ENCODE data around the gene DIAPH2.

Gene DIAPH2

GRCh38 chrX:97524340-97524739, 839.7 kb downstream of the DIAPH2 start:
- H3K9me3 ChIP-seq (ENCODE audit: control insufficient read depth, insufficient read depth, low read depth, low read length) = no peaks in the 10 kb centered on the region; the same call in none of the 2 replicates
- TF ChIP-seq ZNF311 (tag by site-specific recombination; IDR thresholded peaks at IDR 0.05; ENCODE audit: borderline replicate concordance) (no peak), KLF16 (tag by site-specific recombination; IDR thresholded peaks at IDR 0.05) (no peak), ZNF248 (tag by site-specific recombination; IDR thresholded peaks at IDR 0.05) (no peak), ZNF670 (tag by site-specific recombination; IDR thresholded peaks at IDR 0.05; ENCODE audit: low read depth) (no peak), IKZF3 (tag by site-specific recombination; IDR thresholded peaks at IDR 0.05) (no peak), SCRT2 (tag by site-specific recombination; IDR thresholded peaks at IDR 0.05) (no peak), ZNF776 (tag by site-specific recombination; IDR thresholded peaks at IDR 0.05; ENCODE audit: borderline replicate concordance) (no peak), ZBTB11 (tag by site-specific recombination; conservative IDR thresholded peaks at IDR 0.05; ENCODE audit: low read depth) (no peak), SP7 (tag by site-specific recombination; IDR thresholded peaks at IDR 0.05) (no peak), ZBTB7A (tag by site-specific recombination; IDR thresholded peaks at IDR 0.05; ENCODE audit: low read depth) (no peak), SP2 (tag by site-specific recombination; IDR thresholded peaks at IDR 0.05) (no peak), ZNF239 (tag by site-specific recombination; IDR thresholded peaks at IDR 0.05) (no peak), ZNF555 (tag by site-specific recombination; conservative IDR thresholded peaks at IDR 0.05) (no peak), SCRT1 (tag by site-specific recombination; IDR thresholded peaks at IDR 0.05; ENCODE audit: borderline replicate concordance) (no peak), MYNN (tag by site-specific recombination; IDR thresholded peaks at IDR 0.05; ENCODE audit: borderline replicate concordance) (no peak), ZNF843 (tag by site-specific recombination; IDR thresholded peaks at IDR 0.05) (no peak), ZFP69B (tag by site-specific recombination; IDR thresholded peaks at IDR 0.05) (no peak), ZNF768 (tag by site-specific recombination; IDR thresholded peaks at IDR 0.05) (no peak)
- H3K36me3 ChIP-seq (ENCODE audit: control insufficient read depth in 2 of 2, insufficient read depth in 1 of 2, low read length in 2 of 2) = no peaks in the 10 kb centered on the region
- no peaks in the 10 kb centered on the region for H3K4me1 ChIP-seq (ENCODE audit: control insufficient read depth, insufficient read depth, low read length)
- ChIA-PET CTCF (no interaction called here), POLR2A (no interaction called here)
- H3K27ac ChIP-seq (ENCODE audit: extremely low read depth, low read depth, low read length) = no peak overlapping the region
- H3K4me3 ChIP-seq (ENCODE audit: low read depth, low read length) = no peak overlapping the region

DNA sequence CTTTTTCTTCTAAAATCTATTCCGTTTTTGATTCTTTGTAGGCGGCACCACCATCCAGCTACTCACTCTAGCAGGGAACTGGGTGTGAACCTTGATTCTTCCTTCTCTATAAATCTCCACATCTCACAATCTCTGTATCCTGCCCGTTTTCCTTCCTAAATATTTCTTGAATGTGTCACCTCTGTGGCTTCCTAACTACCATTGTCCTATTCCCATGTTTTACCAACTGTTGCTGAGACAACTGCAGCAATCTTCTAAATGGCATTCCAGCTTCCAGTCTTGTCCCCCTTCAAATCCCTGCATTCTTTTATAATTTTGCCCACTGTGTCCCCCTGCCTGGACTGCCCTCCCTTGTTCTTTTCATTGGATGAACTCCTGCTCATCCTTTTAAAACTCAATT, 840.4 kb downstream of the DIAPH2 start:
- CTCF ChIA-PET = no interaction called here
- Histone ChIP-seq H3K4me3 (ENCODE audit: low read depth, low read length) (no peak overlapping the region), H3K27ac (ENCODE audit: extremely low read depth, low read depth, low read length) (no peak overlapping the region), H3K4me1 (ENCODE audit: control insufficient read depth, insufficient read depth, low read length) (no peaks in the 10 kb centered on the region), H3K9me3 (ENCODE audit: control insufficient read depth, insufficient read depth, low read depth, low read length) (no peaks in the 10 kb centered on the region; the same call in none of the 2 replicates), H3K36me3 (ENCODE audit: control insufficient read depth in 2 of 2, insufficient read depth in 1 of 2, low read length in 2 of 2) (no peaks in the 10 kb centered on the region)
- POLR2A ChIA-PET = no interaction called here
- no peak for TF ChIP-seq ZBTB6 (tag by site-specific recombination; IDR thresholded peaks at IDR 0.05)
- no peak for TF ChIP-seq TCF7L2 (IDR thresholded peaks at IDR 0.05; ENCODE audit: borderline replicate concordance, low read depth, low read length)
- no peak for TF ChIP-seq SP3 (tag by site-specific recombination; IDR thresholded peaks at IDR 0.05)
- no peak for TF ChIP-seq TRIM28 (IDR thresholded peaks at IDR 0.05; ENCODE audit: borderline replicate concordance, low read length)
- TF ChIP-seq ZSCAN30 (tag by site-specific recombination; IDR thresholded peaks at IDR 0.05) = no peak
- no peak for TF ChIP-seq ZFHX2 (tag by site-specific recombination; conservative IDR thresholded peaks at IDR 0.05)
- TF ChIP-seq ZBTB48 (tag by site-specific recombination; IDR thresholded peaks at IDR 0.05) = no peak
- TF ChIP-seq ZNF514 (tag by site-specific recombination; IDR thresholded peaks at IDR 0.05) = no peak
- no peak for TF ChIP-seq ZNF248 (tag by site-specific recombination; IDR thresholded peaks at IDR 0.05)
- TF ChIP-seq ZNF366 (tag by site-specific recombination; conservative IDR thresholded peaks at IDR 0.05) = no peak
- TF ChIP-seq ZNF112 (tag by site-specific recombination; IDR thresholded peaks at IDR 0.05) = no peak
- no peak for TF ChIP-seq SALL2 (tag by site-specific recombination; IDR thresholded peaks at IDR 0.05; ENCODE audit: borderline replicate concordance)
- no peak for TF ChIP-seq ZBTB49 (tag by site-specific recombination; IDR thresholded peaks at IDR 0.05; ENCODE audit: low read depth)
- no peak for TF ChIP-seq ZNF521 (tag by site-specific recombination; IDR thresholded peaks at IDR 0.05)
- TF ChIP-seq ZFP3 (tag by site-specific recombination; IDR thresholded peaks at IDR 0.05; ENCODE audit: low read depth) = no peak

Data from HEK293 (cell line).